ENCODE results near the gene LILRA6. TPM values are rescaled to one million over a fixed set of nuclear protein-coding genes. Genes with fewer than 3 reads are reported as not detected.

The LILRA6 gene
- total and polyA plus RNA-seq, 2 of the 13 experiments (the other 11 are each of a cell fraction or from before 2014, with no cell fraction given) = not detected

DNA sequence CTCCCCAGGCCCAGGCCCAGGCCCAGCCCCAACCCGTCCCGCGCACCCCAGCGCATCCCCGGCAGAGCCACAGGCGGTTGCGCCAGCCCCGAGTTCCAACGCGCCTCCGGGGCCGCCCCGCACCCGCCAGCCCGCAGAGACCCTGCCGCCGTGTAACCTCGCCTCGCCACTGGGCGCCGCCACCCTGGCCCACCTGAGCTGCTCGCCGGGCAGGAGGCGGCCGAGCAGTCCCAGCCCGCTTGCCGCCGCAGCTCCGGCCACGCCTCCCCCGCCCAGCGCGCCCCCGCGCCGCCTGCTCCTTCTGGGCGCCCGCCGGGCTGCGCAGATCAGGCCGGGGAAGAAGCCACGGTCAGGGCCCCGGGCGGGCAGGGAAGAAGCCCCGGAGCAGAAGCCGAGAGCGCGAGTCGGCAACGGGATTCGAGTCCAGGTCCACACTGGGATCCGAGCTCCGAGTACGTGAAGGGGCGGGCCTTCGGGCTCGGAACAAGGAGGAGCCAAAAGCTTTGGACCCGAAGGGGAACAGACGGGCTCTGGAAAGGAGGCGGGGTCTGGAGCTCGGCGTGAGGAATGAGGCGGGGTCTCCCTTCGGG lies 53.4 kb downstream of the LILRA6 start, which contains the start of gene MBOAT7 (continued):
- peak; percentile 30; the same call in 1 of the 2 replicates for TF ChIP-seq ZNF180 (CRISPR knock-in tag; IDR thresholded peaks at IDR 0.05; ENCODE audit: borderline replicate concordance, low read depth)
- 0 out of 2 replicates have a peak, but pooled peaks have one; percentile 23 for TF ChIP-seq HCFC1 (IDR thresholded peaks at IDR 0.05; ENCODE audit: low read depth, low read length)
- TF ChIP-seq ZNF34 (CRISPR knock-in tag; IDR thresholded peaks at IDR 0.05; ENCODE audit: borderline replicate concordance) = peak; percentile 89; the same call in 1 of the 2 replicates
- TF ChIP-seq ATF3 (CRISPR knock-in tag; IDR thresholded peaks at IDR 0.05) = 0 out of 2 replicates have a peak, but pooled peaks have one; percentile 9
- TF ChIP-seq TAF1 (CRISPR knock-in tag; IDR thresholded peaks at IDR 0.05) = peak; percentile 57; the same call in 1 of the 2 replicates
- TF ChIP-seq ZNF556 (CRISPR knock-in tag; IDR thresholded peaks at IDR 0.05; ENCODE audit: borderline replicate concordance) = peak; percentile 84; the same call in 1 of the 2 replicates
- TF ChIP-seq, protein P1, sequence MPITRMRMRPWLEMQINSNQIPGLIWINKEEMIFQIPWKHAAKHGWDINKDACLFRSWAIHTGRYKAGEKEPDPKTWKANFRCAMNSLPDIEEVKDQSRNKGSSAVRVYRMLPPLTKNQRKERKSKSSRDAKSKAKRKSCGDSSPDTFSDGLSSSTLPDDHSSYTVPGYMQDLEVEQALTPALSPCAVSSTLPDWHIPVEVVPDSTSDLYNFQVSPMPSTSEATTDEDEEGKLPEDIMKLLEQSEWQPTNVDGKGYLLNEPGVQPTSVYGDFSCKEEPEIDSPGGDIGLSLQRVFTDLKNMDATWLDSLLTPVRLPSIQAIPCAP (CRISPR knock-in tag; IDR thresholded peaks at IDR 0.05; ENCODE audit: low read depth) = no peak
- TF ChIP-seq PRPF4 (IDR thresholded peaks at IDR 0.05; ENCODE audit: low read depth, low read length, poor library complexity, severe bottlenecking) = no peak
- TF ChIP-seq TOE1 (CRISPR knock-in tag; IDR thresholded peaks at IDR 0.05) = no peak
- no peak for TF ChIP-seq TCF7L2 (IDR thresholded peaks at IDR 0.05; ENCODE audit: low read depth, low read length)
- peak; percentile 47; the same call in 1 of the 2 replicates for TF ChIP-seq ZNF121 (CRISPR knock-in tag; IDR thresholded peaks at IDR 0.05)
- TF ChIP-seq, protein P2, sequence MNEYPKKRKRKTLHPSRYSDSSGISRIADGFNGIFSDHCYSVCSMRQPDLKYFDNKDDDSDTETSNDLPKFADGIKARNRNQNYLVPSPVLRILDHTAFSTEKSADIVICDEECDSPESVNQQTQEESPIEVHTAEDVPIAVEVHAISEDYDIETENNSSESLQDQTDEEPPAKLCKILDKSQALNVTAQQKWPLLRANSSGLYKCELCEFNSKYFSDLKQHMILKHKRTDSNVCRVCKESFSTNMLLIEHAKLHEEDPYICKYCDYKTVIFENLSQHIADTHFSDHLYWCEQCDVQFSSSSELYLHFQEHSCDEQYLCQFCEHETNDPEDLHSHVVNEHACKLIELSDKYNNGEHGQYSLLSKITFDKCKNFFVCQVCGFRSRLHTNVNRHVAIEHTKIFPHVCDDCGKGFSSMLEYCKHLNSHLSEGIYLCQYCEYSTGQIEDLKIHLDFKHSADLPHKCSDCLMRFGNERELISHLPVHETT (CRISPR knock-in tag; conservative IDR thresholded peaks at IDR 0.05) = 0 out of 2 replicates have a peak, but pooled peaks have one; percentile 42
- 0 out of 2 replicates have a peak, but pooled peaks have one; percentile 8 for TF ChIP-seq ZMAT3 (CRISPR knock-in tag; conservative IDR thresholded peaks at IDR 0.05)
- 0 out of 2 replicates have a peak, but pooled peaks have one; percentile 29 for TF ChIP-seq FOXA3 (CRISPR knock-in tag; IDR thresholded peaks at IDR 0.05)
- TF ChIP-seq ZFP91 (CRISPR knock-in tag; IDR thresholded peaks at IDR 0.05; ENCODE audit: borderline replicate concordance) = 0 out of 2 replicates have a peak, but pooled peaks have one; percentile 2
- TF ChIP-seq, protein P3, sequence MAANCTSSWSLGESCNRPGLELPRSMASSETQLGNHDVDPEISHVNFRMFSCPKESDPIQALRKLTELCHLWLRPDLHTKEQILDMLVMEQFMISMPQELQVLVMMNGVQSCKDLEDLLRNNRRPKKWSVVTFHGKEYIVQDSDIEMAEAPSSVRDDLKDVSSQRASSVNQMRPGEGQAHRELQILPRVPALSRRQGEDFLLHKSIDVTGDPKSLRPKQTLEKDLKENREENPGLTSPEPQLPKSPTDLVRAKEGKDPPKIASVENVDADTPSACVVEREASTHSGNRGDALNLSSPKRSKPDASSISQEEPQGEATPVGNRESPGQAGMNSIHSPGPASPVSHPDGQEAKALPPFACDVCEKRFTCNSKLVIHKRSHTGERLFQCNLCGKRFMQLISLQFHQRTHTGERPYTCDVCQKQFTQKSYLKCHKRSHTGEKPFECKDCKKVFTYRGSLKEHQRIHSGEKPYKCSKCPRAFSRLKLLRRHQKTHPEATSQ (CRISPR knock-in tag; IDR thresholded peaks at IDR 0.05; ENCODE audit: borderline replicate concordance) = 0 out of 2 replicates have a peak, but pooled peaks have one; percentile 3
- no peak for TF ChIP-seq MNT (IDR thresholded peaks at IDR 0.05)
- TF ChIP-seq CBX2 (IDR thresholded peaks at IDR 0.05; ENCODE audit: low read depth, low read length) = no peak
- no peak for TF ChIP-seq CBX2 (CRISPR knock-in tag; IDR thresholded peaks at IDR 0.05; ENCODE audit: low read depth)
- TF ChIP-seq TMF1 (CRISPR knock-in tag; IDR thresholded peaks at IDR 0.05; ENCODE audit: low read depth) = 0 out of 2 replicates have a peak, but pooled peaks have one; percentile 19
- TF ChIP-seq MAZ (IDR thresholded peaks at IDR 0.05; ENCODE audit: borderline replicate concordance, low read depth, low read length) = no peak; the same call in 1 of the 2 replicates
- peak; percentile 98 for TF ChIP-seq MAZ (CRISPR knock-in tag; IDR thresholded peaks at IDR 0.05; ENCODE audit: low read depth)

Measured in HepG2 (cell line).